ENCODE data around the gene CEP170B. TPM values are rescaled to one million over a fixed set of nuclear protein-coding genes. Genes with fewer than 3 reads are reported as not detected.

Gene CEP170B
- total RNA-seq, 1 donor from 2014 or later = 1.6 TPM

DNA sequence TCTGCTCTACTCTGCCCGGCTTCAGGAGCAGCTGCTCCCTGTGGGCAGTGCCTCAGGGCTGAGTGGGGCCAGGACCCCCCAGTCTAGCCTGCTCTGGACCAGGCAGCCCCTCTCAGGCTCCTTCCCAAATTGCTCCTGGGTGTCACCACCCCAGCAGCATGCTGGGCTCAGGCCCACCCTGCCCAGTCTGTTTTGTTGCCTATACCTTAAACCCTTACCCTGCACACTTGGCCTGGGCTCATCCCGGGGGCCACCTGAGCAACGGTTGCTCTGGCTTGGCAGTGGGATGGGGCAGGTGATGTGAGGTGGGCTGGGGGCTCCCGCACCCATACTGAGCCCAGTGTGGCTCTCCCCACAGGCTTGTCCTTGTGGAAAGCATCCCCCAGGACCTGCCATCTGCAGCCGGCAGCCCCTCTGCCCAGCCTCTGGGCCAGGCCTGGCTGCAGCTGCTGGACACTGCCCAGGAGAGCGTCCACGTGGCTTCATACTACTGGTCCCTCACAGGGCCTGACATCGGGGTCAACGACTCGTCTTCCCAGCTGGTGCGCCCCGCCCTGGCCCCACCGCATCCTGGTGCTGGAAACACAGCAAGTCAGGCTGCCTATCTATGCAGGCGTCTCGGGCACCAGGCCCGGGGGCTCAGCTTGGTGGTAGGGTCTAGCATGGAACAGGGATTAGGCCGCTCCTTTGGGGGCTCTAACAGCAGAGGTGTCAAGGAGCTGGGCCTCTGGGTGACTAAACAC, 63.5 kb downstream of the CEP170B start:
- POLR2A ChIA-PET = interaction anchor here (0.9 kb wide), 1 partner anchor 30 kb away, joined by 3 read pairs; no protein-coding TSS in a partner anchor
- Mint-ChIP-seq H3K4me1 (peaks cover 46% of the 10 kb centered on the region), H3K27ac (no peak overlapping the region), H3K27me3 (no peaks in the 10 kb centered on the region), H3K9me3 (no peaks in the 10 kb centered on the region), H3K36me3 (ENCODE audit: low read depth) (peaks cover 33% of the 10 kb centered on the region), H3K4me3 (no peak overlapping the region)
- ATAC-seq (ENCODE audit: low read depth) (no peak), DNase-seq (peak; percentile 15)
- TF ChIP-seq, protein P1, sequence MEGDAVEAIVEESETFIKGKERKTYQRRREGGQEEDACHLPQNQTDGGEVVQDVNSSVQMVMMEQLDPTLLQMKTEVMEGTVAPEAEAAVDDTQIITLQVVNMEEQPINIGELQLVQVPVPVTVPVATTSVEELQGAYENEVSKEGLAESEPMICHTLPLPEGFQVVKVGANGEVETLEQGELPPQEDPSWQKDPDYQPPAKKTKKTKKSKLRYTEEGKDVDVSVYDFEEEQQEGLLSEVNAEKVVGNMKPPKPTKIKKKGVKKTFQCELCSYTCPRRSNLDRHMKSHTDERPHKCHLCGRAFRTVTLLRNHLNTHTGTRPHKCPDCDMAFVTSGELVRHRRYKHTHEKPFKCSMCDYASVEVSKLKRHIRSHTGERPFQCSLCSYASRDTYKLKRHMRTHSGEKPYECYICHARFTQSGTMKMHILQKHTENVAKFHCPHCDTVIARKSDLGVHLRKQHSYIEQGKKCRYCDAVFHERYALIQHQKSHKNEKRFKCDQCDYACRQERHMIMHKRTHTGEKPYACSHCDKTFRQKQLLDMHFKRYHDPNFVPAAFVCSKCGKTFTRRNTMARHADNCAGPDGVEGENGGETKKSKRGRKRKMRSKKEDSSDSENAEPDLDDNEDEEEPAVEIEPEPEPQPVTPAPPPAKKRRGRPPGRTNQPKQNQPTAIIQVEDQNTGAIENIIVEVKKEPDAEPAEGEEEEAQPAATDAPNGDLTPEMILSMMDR (IDR thresholded peaks at IDR 0.05) = no peak
- intact Hi-C loops (cut with micrococcal nuclease) = loop anchor here (5.0 to 10.0 kb wide), 3 partner anchors 134 to 564 kb away; partner anchors contain the start of genes INF2 and TEDC1
- CTCF ChIA-PET = no interaction called here

DNA sequence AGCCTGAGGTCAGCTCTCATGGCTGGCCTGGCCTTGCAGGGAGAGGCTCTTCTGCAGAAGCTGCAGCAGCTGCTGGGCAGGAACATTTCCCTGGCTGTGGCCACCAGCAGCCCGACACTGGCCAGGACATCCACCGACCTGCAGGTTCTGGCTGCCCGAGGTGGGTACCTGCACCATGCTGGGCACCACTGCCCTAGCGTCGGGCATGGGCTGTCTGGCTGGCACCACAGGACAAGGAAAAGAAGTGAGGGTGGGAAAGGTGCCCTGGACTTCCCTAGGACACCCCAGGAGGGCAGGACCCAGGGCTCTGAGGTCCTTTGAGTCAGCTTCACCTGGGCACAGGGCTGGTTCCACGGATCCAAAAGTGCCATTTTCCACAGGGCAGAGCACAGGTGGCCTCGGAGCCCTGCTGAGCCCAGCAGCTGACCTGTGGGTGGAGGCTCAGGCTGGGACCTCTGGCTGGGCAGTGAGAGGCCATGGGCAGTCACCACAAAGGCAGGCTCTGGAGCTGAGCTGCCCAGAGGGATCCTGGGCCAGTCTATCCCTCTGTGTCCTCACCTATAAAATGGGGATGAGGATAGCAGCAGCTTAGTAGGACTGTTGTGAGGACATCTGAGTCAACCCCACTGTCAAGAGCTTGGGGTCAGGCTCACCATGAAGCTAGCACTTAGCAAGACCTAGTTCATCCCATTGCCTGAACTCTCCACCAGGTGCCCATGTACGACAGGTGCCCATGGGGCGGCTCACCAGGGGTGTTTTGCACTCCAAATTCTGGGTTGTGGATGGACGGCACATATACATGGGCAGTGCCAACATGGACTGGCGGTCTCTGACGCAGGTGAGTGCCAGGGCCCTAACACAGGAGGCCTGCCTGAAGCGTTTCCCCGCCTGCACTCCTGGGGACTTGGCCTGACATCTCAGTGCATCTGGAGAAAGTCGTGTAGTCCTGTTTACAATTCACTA, 64.5 kb downstream of the CEP170B start:
- ATAC-seq (ENCODE audit: low read depth) = no peak
- Mint-ChIP-seq H3K27ac (no peak overlapping the region), H3K4me3 (no peak overlapping the region), H3K27me3 (no peaks in the 10 kb centered on the region), H3K9me3 (no peaks in the 10 kb centered on the region), H3K4me1 (peaks cover 42% of the 10 kb centered on the region), H3K36me3 (ENCODE audit: low read depth) (peaks cover 33% of the 10 kb centered on the region)
- ChIA-PET POLR2A (interaction anchor here (0.9 to 10.5 kb wide), 2 partner anchors 6 to 31 kb away, joined by 3 to 114 read pairs; partner anchors contain the start of gene PLD4), CTCF (no interaction called here)
- peak; percentile 14 for DNase-seq
- intact Hi-C loops (cut with micrococcal nuclease) = loop anchor here (5.0 to 10.0 kb wide), 3 partner anchors 133 to 563 kb away; partner anchors contain the start of genes INF2 and TEDC1
- TF ChIP-seq, protein P1 (IDR thresholded peaks at IDR 0.05) = no peak

DNA sequence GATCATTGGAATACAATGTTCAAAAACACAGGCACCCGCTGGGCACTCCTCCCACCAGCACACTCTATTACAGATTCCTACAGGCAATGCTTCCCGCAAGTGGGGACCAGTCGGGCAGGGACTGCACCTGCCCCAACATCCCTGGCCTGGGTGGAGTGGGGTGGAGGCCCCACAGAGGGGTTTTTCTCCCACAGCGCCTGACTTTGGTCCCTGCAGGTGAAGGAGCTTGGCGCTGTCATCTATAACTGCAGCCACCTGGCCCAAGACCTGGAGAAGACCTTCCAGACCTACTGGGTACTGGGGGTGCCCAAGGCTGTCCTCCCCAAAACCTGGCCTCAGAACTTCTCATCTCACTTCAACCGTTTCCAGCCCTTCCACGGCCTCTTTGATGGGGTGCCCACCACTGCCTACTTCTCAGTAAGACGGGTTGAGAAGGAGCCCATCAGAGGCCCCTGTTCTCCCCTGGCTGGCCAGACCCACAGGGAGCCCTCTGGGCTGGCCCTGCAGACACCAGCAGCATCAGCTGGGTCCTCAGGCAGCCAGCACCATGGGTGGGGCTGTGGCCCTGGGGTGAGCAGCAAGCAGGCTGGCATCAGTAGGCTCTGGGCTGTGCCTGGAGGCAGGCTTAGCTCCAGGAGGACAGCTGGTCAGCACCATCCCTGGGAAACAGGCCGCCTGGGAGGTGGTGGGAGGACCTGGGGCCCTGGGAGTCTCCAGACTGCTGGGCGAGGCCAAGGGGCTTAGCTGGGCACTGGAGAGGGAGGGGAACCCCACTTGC, 65.6 kb downstream of the CEP170B start:
- DNase-seq = peak; percentile 15

DNA sequence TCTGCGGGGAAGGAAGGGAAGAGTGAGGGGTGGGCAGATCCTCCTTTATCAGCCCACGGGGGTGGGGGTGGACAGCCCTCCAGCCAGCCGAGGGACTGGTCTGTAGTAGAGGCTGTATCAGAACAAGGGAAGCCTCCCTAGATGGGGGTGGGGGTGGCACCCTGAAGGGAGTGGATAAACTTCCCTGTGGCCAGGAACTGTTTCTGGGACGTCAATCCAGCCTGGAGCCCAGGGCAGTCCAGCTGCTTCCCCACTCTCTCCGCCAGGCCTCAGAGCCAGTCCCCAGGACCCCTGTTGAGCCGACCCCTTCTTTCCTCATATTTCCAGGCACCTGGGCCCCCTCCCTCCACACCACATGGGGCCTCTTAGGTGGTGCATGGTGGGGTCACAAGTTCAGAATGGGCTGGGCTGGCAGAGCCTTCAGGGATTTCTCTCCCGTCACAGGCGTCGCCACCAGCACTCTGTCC, 66.3 kb downstream of the CEP170B start:
- peak; percentile 14 for DNase-seq
- intact Hi-C loops (cut with micrococcal nuclease) = no loop called here

More for the DNA sequence above, 65.6 kb downstream of the CEP170B start:
- intact Hi-C loops (cut with micrococcal nuclease) = no loop called here
- CTCF ChIA-PET = interaction anchor here (1.3 kb wide), 1 partner anchor 29 kb away, joined by 3 read pairs; no protein-coding TSS in a partner anchor
- TF ChIP-seq, protein P1 (IDR thresholded peaks at IDR 0.05) = no peak
- peaks cover 33% of the 10 kb centered on the region for H3K36me3 Mint-ChIP-seq (ENCODE audit: low read depth)
- H3K27me3 Mint-ChIP-seq = no peaks in the 10 kb centered on the region
- no peak overlapping the region for H3K4me3 Mint-ChIP-seq
- POLR2A ChIA-PET = interaction anchor here (0.5 to 10.5 kb wide), 3 partner anchors 7 to 133 kb away, joined by 3 to 114 read pairs (median 10); partner anchors contain the start of gene PLD4
- H3K9me3 Mint-ChIP-seq = no peaks in the 10 kb centered on the region
- H3K27ac Mint-ChIP-seq = peak overlapping the region; percentile 7
- peaks cover 36% of the 10 kb centered on the region for H3K4me1 Mint-ChIP-seq
- no peak for ATAC-seq (ENCODE audit: low read depth)

More for the DNA sequence above, 66.3 kb downstream of the CEP170B start:
- ChIA-PET POLR2A (interaction anchor here (0.5 to 10.5 kb wide), 3 partner anchors 8 to 132 kb away, joined by 3 to 114 read pairs (median 10); partner anchors contain the start of gene PLD4), CTCF (interaction anchor here (1.3 kb wide), 1 partner anchor 29 kb away, joined by 3 read pairs; no protein-coding TSS in a partner anchor)
- Mint-ChIP-seq H3K27me3 (no peaks in the 10 kb centered on the region), H3K36me3 (ENCODE audit: low read depth) (peaks cover 33% of the 10 kb centered on the region), H3K9me3 (no peaks in the 10 kb centered on the region), H3K27ac (no peak overlapping the region), H3K4me3 (no peak overlapping the region), H3K4me1 (peaks cover 32% of the 10 kb centered on the region)
- no peak for ATAC-seq (ENCODE audit: low read depth)
- TF ChIP-seq, protein P1 (IDR thresholded peaks at IDR 0.05) = no peak
